Measurements from ENCODE around the gene CORO2B. TPM values are rescaled to one million over a fixed set of nuclear protein-coding genes. Genes with fewer than 3 reads are reported as not detected.

The CORO2B gene
- total RNA-seq, 1 donor from 2014 or later = 21.3 TPM

- no peak overlapping the region for H3K27ac Mint-ChIP-seq (ENCODE audit: unreplicated experiment)
- H3K4me3 Mint-ChIP-seq = no peak overlapping the region
- peaks cover 19% of the 10 kb centered on the region for H3K4me1 Mint-ChIP-seq
- TF ChIP-seq CTCF (conservative IDR thresholded peaks at IDR 0.05) = no peak
- DNase-seq (ENCODE audit: low read depth, low spot score) = no peak
- no peaks in the 10 kb centered on the region for H3K9me3 Mint-ChIP-seq
- H3K27me3 Mint-ChIP-seq (ENCODE audit: low read depth) = peaks cover 2% of the 10 kb centered on the region
- H3K36me3 Mint-ChIP-seq (ENCODE audit: low read depth) = no peaks in the 10 kb centered on the region
Observed at GRCh38 chr15:68565234-68565633, 13.6 kb upstream of the CORO2B start.

GRCh38 chr15:68565726-68566125 lies 13.1 kb upstream of the CORO2B start:
- no peak for DNase-seq (ENCODE audit: low read depth, low spot score)
- no peak for TF ChIP-seq CTCF (conservative IDR thresholded peaks at IDR 0.05)
- H3K27ac Mint-ChIP-seq (ENCODE audit: unreplicated experiment) = no peak overlapping the region
- peaks cover 19% of the 10 kb centered on the region for H3K4me1 Mint-ChIP-seq
- no peaks in the 10 kb centered on the region for H3K27me3 Mint-ChIP-seq (ENCODE audit: low read depth)
- H3K36me3 Mint-ChIP-seq (ENCODE audit: low read depth) = no peaks in the 10 kb centered on the region
- no peak overlapping the region for H3K4me3 Mint-ChIP-seq
- H3K9me3 Mint-ChIP-seq = no peaks in the 10 kb centered on the region

DNA sequence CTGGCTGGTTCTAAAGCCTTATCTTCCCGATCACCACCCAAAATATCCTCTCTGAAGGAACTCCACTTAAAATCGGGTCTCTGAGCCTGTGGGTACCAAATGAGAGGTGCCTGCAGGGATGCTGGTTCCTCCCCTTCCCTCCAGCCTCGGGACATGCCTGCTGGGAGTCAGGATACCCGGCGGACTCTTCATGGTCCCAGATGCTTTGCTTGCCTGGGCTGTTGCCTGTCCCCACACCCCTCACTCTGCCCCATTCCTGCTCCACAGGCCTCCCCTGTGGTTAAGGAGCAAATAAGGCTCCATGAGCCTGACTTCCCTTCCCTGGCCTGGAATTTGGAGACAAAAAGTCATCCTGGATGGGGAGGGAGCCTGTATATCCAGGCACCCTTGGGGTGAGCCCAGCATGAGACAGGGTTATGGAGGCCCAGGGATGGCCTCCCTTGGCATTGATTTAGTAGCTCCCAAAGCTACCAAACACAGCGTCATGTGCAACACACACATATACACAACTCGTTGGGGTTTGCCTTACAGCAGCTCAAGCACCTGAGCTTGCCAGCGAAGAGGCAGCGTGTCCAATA lies 12.3 kb upstream of the CORO2B start:
- no peaks in the 10 kb centered on the region for H3K27me3 Mint-ChIP-seq (ENCODE audit: low read depth)
- H3K27ac Mint-ChIP-seq (ENCODE audit: unreplicated experiment) = no peak overlapping the region
- H3K4me1 Mint-ChIP-seq = peaks cover 25% of the 10 kb centered on the region
- no peak overlapping the region for H3K4me3 Mint-ChIP-seq
- H3K9me3 Mint-ChIP-seq = no peaks in the 10 kb centered on the region
- H3K36me3 Mint-ChIP-seq (ENCODE audit: low read depth) = no peaks in the 10 kb centered on the region
- TF ChIP-seq CTCF (conservative IDR thresholded peaks at IDR 0.05) = no peak
- no peak for DNase-seq (ENCODE audit: low read depth, low spot score)

DNA sequence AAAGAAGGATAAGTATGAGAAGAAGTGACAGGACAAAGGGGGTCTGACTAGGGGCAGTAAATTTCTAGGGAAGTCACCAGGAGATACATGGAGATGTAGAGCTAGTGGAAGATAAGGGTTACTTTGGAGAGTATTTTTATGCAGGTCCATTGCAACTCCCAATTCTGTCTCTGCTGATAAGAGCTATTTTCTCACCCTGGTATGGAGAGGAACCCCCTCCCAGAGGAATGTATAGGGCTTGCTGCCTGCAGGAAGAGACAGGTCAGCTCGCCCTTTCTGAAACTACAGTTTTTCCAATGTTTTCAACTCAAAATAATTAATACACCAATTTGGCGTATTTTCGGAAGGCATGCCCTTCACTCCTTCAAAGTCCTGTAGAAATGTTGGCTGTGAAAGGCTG lies 11.4 kb upstream of the CORO2B start:
- TF ChIP-seq CTCF (conservative IDR thresholded peaks at IDR 0.05) = no peak
- no peak overlapping the region for H3K27ac Mint-ChIP-seq (ENCODE audit: unreplicated experiment)
- no peak overlapping the region for H3K4me3 Mint-ChIP-seq
- no peak for DNase-seq (ENCODE audit: low read depth, low spot score)
- peaks cover 25% of the 10 kb centered on the region for H3K4me1 Mint-ChIP-seq
- H3K36me3 Mint-ChIP-seq (ENCODE audit: low read depth) = no peaks in the 10 kb centered on the region
- no peaks in the 10 kb centered on the region for H3K9me3 Mint-ChIP-seq
- no peaks in the 10 kb centered on the region for H3K27me3 Mint-ChIP-seq (ENCODE audit: low read depth)

DNA sequence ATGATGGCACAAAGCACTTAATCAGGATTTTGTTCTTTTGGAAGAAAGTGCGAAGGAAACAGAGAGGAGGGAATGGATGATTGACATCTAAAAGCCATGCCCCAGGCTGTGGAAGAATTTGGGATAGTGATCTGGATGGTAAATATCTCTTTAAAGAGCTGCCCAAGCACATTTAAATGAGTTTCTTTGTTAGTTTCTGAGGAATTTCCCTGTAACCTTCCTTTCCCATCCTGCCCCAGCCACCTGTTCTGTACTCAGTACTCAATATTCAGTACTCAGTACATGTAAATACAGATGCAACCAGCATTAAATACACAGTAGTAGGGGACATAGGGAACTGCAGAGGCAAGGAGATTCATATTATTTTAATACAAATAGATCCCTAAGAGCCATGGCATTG lies 7.8 kb upstream of the CORO2B start:
- Mint-ChIP-seq H3K27me3 (ENCODE audit: low read depth) (peaks cover 12% of the 10 kb centered on the region), H3K4me3 (no peak overlapping the region), H3K4me1 (peaks cover 45% of the 10 kb centered on the region), H3K27ac (ENCODE audit: unreplicated experiment) (no peak overlapping the region), H3K36me3 (ENCODE audit: low read depth) (no peaks in the 10 kb centered on the region), H3K9me3 (no peaks in the 10 kb centered on the region)
- no peak for TF ChIP-seq CTCF (conservative IDR thresholded peaks at IDR 0.05)
- DNase-seq (ENCODE audit: low read depth, low spot score) = no peak

Measured in neural crest cell (in vitro differentiated cells).